ENCODE results near the gene MT1G.
"Not testable (repeated sequence)": the region's sequence is repeated elsewhere in the genome, so short reads cannot be mapped to it uniquely, and the experiment has no call there.

The MT1G gene

GRCh38 chr16:56636616-56637413, 31.1 kb downstream of the MT1G start:
- DNase-seq (ENCODE audit: low spot score), result no peak

GRCh38 chr16:56635441-56635967, 32.4 kb downstream of the MT1G start:
- no peak for DNase-seq (ENCODE audit: low spot score)

- no peak for DNase-seq (ENCODE audit: low spot score)
Observed at GRCh38 chr16:56634715-56635440, 33.0 kb downstream of the MT1G start.

GRCh38 chr16:56633535-56633934, 34.3 kb downstream of the MT1G start:
- DNase-seq (ENCODE audit: low spot score), result no peak

GRCh38 chr16:56632848-56633365, 35.0 kb downstream of the MT1G start:
- DNase-seq (ENCODE audit: low spot score), result no peak

GRCh38 chr16:56632156-56632847, 35.6 kb downstream of the MT1G start, which contains the start of gene MT1M:
Gene MT1M (plus strand): TSS chr16:56632659. CDS start chr16:56632732, 73 bp downstream.
- DNase-seq (ENCODE audit: low spot score), result peak; percentile 71

GRCh38 chr16:56631832-56632155, 36.1 kb downstream of the MT1G start:
- DNase-seq (ENCODE audit: low spot score), result no peak

- DNase-seq (ENCODE audit: low spot score), result no peak
Observed at GRCh38 chr16:56631197-56631596, 36.7 kb downstream of the MT1G start.

GRCh38 chr16:56630134-56630533, 37.7 kb downstream of the MT1G start:
- no peak for DNase-seq (ENCODE audit: low spot score)

- DNase-seq (ENCODE audit: low spot score), result no peak
Observed at GRCh38 chr16:56629531-56629930, 38.3 kb downstream of the MT1G start.

- DNase-seq (ENCODE audit: low spot score), result no peak
Observed at GRCh38 chr16:56628486-56629350, 39.1 kb downstream of the MT1G start.

- no peak for DNase-seq (ENCODE audit: low spot score)
Observed at GRCh38 chr16:56626685-56627084, 41.2 kb downstream of the MT1G start.

GRCh38 chr16:56625943-56626654, 41.8 kb downstream of the MT1G start:
- peak; percentile 71 for DNase-seq (ENCODE audit: low spot score)

- peak; percentile 88 for DNase-seq (ENCODE audit: low spot score)
Observed at GRCh38 chr16:56625140-56625942, 42.5 kb downstream of the MT1G start, which contains the start of gene MT1E. Gene MT1E (plus strand): TSS chr16:56625781. CDS start chr16:56625852, 71 bp downstream.

GRCh38 chr16:56623637-56624036, 44.2 kb downstream of the MT1G start:
- DNase-seq (ENCODE audit: low spot score), result no peak

- DNase-seq (ENCODE audit: low spot score), result not testable (repeated sequence)
Observed at GRCh38 chr16:56623184-56623583, 44.7 kb downstream of the MT1G start.

- not testable (repeated sequence) for DNase-seq (ENCODE audit: low spot score)
Observed at GRCh38 chr16:56621665-56622445, 46.0 kb downstream of the MT1G start.

GRCh38 chr16:56620339-56620897, 47.4 kb downstream of the MT1G start:
- DNase-seq (ENCODE audit: low spot score), result no peak

GRCh38 chr16:56618138-56618537, 49.7 kb downstream of the MT1G start:
- DNase-seq (ENCODE audit: low spot score), result no peak
